Calu3 (cell line): ENCODE results near the gene ZNF576. TPM values are rescaled to one million over a fixed set of nuclear protein-coding genes. Genes with fewer than 3 reads are reported as not detected.
"Not testable (repeated sequence)": the region's sequence is repeated elsewhere in the genome, so short reads cannot be mapped to it uniquely, and the experiment has no call there.

Experiments used
- BruUV-seq: library from RNA; stranded (reverse); fragments of 400-500 nt; replicated peaks from 2 replicates; lab custom pipeline; 2021; lab: Mats Ljungman, UMichigan
- CTCF ChIA-PET: fragments of 300-600 bp; sonication (Branson Sonifier 250); formaldehyde crosslinking; loops from one replicate; lab custom pipeline; 2022; ENCODE audit warnings: antibody characterized with exemption; lab: Charles Lee
- DNase-seq: peaks from one replicate; pipeline ENCODE4 v3.0.0; 2022
- H3K27ac Mint-ChIP-seq: one replicate; pipeline ENCODE4 v1.8.0; 2022; ENCODE audit warnings: mixed read lengths; ENCODE audit not compliant: unreplicated experiment
- H3K27me3 Mint-ChIP-seq: one replicate; pipeline ENCODE4 v1.8.0; 2022; ENCODE audit warnings: mixed read lengths; ENCODE audit not compliant: unreplicated experiment
- H3K36me3 Mint-ChIP-seq: one replicate; pipeline ENCODE4 v1.8.0; 2022; ENCODE audit warnings: mild to moderate bottlenecking, moderate library complexity, mixed read lengths; ENCODE audit not compliant: insufficient read depth, unreplicated experiment
- H3K4me1 Mint-ChIP-seq: one replicate; pipeline ENCODE4 v1.8.0; 2022; ENCODE audit warnings: mild to moderate bottlenecking, low read depth, mixed read lengths; ENCODE audit not compliant: unreplicated experiment
- H3K4me3 Mint-ChIP-seq: one replicate; pipeline ENCODE4 v1.8.0; 2022; ENCODE audit warnings: mild to moderate bottlenecking, low read depth, moderate library complexity, mixed read lengths; ENCODE audit not compliant: unreplicated experiment
- H3K9me3 Mint-ChIP-seq: one replicate; pipeline ENCODE4 v1.8.0; 2022; ENCODE audit warnings: low read depth, mixed read lengths; ENCODE audit not compliant: unreplicated experiment
- CTCF ChIP-seq: fragments of 200-600 bp; IDR thresholded peaks from one replicate; pipeline ENCODE4 v1.8.0; 2022; ENCODE audit warnings: antibody characterized with exemption; ENCODE audit not compliant: unreplicated experiment
- intact Hi-C: fragments of 100-400 bp; cut with micrococcal nuclease; formaldehyde crosslinking; loops from one replicate; pipeline ENCODE4 v1.10.0; 2022; ENCODE audit not compliant: unreplicated experiment
- total RNA-seq: library from RNA; stranded (reverse); gene quantifications from 2 replicates; pipeline ENCODE4 v1.2.3, GENCODE V29; 2022

The ZNF576 gene
- total RNA-seq, 1 experiment from 2014 or later: 20.7 TPM

GRCh38 chr19:43648633-43649032 is 52.2 kb downstream of the ZNF576 start:
- BruUV-seq: no TSS peak
- H3K9me3 Mint-ChIP-seq: peaks cover 3% of the 10 kb centered on the region
- no peak overlapping the region for H3K4me3 Mint-ChIP-seq
- no peak for TF ChIP-seq CTCF
- no peaks in the 10 kb centered on the region for H3K27me3 Mint-ChIP-seq
- intact Hi-C loops: no loop called here
- H3K36me3 Mint-ChIP-seq: peaks cover 47% of the 10 kb centered on the region
- CTCF ChIA-PET: no interaction called here
- no peak for DNase-seq
- H3K4me1 Mint-ChIP-seq: no peaks in the 10 kb centered on the region
- H3K27ac Mint-ChIP-seq: no peak overlapping the region

- no peaks in the 10 kb centered on the region for H3K27me3 Mint-ChIP-seq
- H3K4me3 Mint-ChIP-seq: no peak overlapping the region
- H3K36me3 Mint-ChIP-seq: peaks cover 55% of the 10 kb centered on the region
- peaks cover 3% of the 10 kb centered on the region for H3K9me3 Mint-ChIP-seq
- DNase-seq: no peak
- no peak overlapping the region for H3K27ac Mint-ChIP-seq
- BruUV-seq: no TSS peak
- CTCF ChIA-PET: interaction anchor here (0.5 to 0.6 kb wide), 2 partner anchors 169 to 229 kb away, joined by 3 to 4 read pairs; no protein-coding TSS in a partner anchor
- TF ChIP-seq CTCF: no peak
- intact Hi-C loops: no loop called here
- H3K4me1 Mint-ChIP-seq: no peaks in the 10 kb centered on the region
Observed at GRCh38 chr19:43649514-43649913, 53.1 kb downstream of the ZNF576 start.

GRCh38 chr19:43650276-43650675 is 53.9 kb downstream of the ZNF576 start:
- H3K27ac Mint-ChIP-seq, H3K4me1 Mint-ChIP-seq, BruUV-seq, CTCF ChIA-PET, H3K4me3 Mint-ChIP-seq, DNase-seq, H3K9me3 Mint-ChIP-seq, H3K27me3 Mint-ChIP-seq: not testable (repeated sequence)
- peaks cover 62% of the 10 kb centered on the region for H3K36me3 Mint-ChIP-seq
- intact Hi-C loops: loop anchor here (5.0 kb wide), 1 partner anchor 93 kb away; no protein-coding TSS in a partner anchor

Other genes starting within 250 kb of the ZNF576 start
- gene CD177, start 242.9 kb upstream of the ZNF576 start, total RNA-seq: 0.73 and 1.0 TPM in 2 replicates
- not detected in 2 replicates for gene TEX101, start 181.7 kb upstream of the ZNF576 start, total RNA-seq
- gene LYPD3, start 131.0 kb upstream of the ZNF576 start, total RNA-seq: 6.6 and 6.9 TPM in 2 replicates
- gene PHLDB3, start 91.8 kb upstream of the ZNF576 start, total RNA-seq: 24.7 and 25.7 TPM in 2 replicates
- gene ETHE1, start 69.4 kb upstream of the ZNF576 start, total RNA-seq: 44.8 and 48.4 TPM in 2 replicates
- 2.2 and 2.8 TPM in 2 replicates for gene ZNF575, start 63.4 kb upstream of the ZNF576 start, total RNA-seq
- gene XRCC1, start 21.1 kb upstream of the ZNF576 start, total RNA-seq: 55.8 and 56.8 TPM in 2 replicates
- 0.17 and 0.76 TPM in 2 replicates for gene PINLYP, start 20.8 kb upstream of the ZNF576 start, total RNA-seq
- 34.2 and 36.1 TPM in 2 replicates for gene IRGQ, start 461 bp upstream of the ZNF576 start, total RNA-seq
- 1.9 and 2.0 TPM in 2 replicates for gene SRRM5, start 15.5 kb downstream of the ZNF576 start, total RNA-seq
- 32.8 and 33.2 TPM in 2 replicates for gene ZNF428, start 23.0 kb downstream of the ZNF576 start, total RNA-seq
- gene CADM4, start 43.3 kb downstream of the ZNF576 start, total RNA-seq: 14.5 and 17.5 TPM in 2 replicates
- 78.2 and 147 TPM in 2 replicates for gene PLAUR, start 73.6 kb downstream of the ZNF576 start, total RNA-seq
- gene IRGC, start 119.5 kb downstream of the ZNF576 start, total RNA-seq: not detected in 2 replicates
- 69.1 and 85.5 TPM in 2 replicates for gene SMG9, start 158.4 kb downstream of the ZNF576 start, total RNA-seq
- 147 and 152 TPM in 2 replicates for gene KCNN4, start 184.4 kb downstream of the ZNF576 start, total RNA-seq
- gene LYPD5, start 205.9 kb downstream of the ZNF576 start, total RNA-seq: 5.0 and 6.4 TPM in 2 replicates
- 12.9 and 13.9 TPM in 2 replicates for gene ZNF283, start 230.7 kb downstream of the ZNF576 start, total RNA-seq